Measurements from ENCODE around the gene SUGCT.

DNA sequence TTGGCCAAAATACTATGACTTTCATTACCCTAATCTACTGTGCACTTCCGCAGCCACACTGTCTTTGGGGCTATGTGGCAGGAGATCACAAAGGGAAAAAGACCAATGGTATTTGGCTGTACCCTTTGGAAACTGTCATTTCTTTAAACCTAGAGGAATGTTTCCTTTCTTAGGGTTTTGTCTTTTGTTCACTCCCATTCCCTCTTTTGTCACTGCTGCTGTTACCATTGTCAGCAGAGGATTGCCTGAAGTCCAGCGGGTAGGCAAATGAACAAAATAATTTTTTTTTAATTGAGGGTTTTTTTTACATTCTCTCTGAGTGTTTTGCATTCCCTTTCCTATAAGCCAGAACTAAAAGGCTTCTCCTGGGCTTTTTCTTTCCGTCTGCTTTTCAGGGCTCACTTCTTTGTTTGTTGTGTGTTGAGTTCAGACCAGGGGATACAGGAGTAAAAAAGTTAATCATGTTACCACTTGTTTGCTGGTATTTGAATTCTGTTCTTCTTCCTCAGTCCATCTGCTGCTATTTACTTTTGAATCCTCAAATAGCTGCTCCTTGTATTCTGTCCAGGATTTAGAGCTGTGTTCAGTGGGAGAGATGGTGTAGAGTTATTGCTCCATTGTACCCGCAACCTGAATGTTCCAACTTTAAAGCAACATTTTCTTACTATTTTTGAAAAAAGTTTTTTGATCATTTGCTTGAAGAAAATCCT lies 374.6 kb downstream of the SUGCT start:
- TF ChIP-seq, protein P1, sequence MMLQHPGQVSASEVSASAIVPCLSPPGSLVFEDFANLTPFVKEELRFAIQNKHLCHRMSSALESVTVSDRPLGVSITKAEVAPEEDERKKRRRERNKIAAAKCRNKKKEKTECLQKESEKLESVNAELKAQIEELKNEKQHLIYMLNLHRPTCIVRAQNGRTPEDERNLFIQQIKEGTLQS (IDR thresholded peaks at IDR 0.05), result no peak
- TF ChIP-seq, protein P1 (CRISPR knock-in tag; conservative IDR thresholded peaks at IDR 0.05), result no peak
- TF ChIP-seq, protein P2, sequence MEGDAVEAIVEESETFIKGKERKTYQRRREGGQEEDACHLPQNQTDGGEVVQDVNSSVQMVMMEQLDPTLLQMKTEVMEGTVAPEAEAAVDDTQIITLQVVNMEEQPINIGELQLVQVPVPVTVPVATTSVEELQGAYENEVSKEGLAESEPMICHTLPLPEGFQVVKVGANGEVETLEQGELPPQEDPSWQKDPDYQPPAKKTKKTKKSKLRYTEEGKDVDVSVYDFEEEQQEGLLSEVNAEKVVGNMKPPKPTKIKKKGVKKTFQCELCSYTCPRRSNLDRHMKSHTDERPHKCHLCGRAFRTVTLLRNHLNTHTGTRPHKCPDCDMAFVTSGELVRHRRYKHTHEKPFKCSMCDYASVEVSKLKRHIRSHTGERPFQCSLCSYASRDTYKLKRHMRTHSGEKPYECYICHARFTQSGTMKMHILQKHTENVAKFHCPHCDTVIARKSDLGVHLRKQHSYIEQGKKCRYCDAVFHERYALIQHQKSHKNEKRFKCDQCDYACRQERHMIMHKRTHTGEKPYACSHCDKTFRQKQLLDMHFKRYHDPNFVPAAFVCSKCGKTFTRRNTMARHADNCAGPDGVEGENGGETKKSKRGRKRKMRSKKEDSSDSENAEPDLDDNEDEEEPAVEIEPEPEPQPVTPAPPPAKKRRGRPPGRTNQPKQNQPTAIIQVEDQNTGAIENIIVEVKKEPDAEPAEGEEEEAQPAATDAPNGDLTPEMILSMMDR (IDR thresholded peaks at IDR 0.05 in 2 of 3, conservative IDR thresholded peaks at IDR 0.05 in 1 of 3; ENCODE audit: insufficient read depth in 2 of 3, low read depth in 1 of 3, low read length in 3 of 3), result no peak
- TF ChIP-seq SMAD1 (IDR thresholded peaks at IDR 0.05; ENCODE audit: low read depth, low read length, partially characterized antibody), result no peak

Data from K562 (cell line).